Prostate gland (tissue), 2 donors: ENCODE results near the gene RXRA. TPM values are rescaled to one million over a fixed set of nuclear protein-coding genes. Genes with fewer than 3 reads are reported as not detected.

Experiments
- DNase-seq: peaks from one replicate; pipeline ENCODE4 v3.0.0-alpha.2; 2019; ENCODE audit warnings: low spot score
- H3K27ac ChIP-seq, 2 donors: fragments of 200-600 bp; sonication (generic); 2 replicates each; pipeline ENCODE4 v1.5.1; 2017 to 2019
- H3K27me3 ChIP-seq: fragments of 200-600 bp; sonication (generic); replicated peaks from 2 replicates; pipeline ENCODE4 v1.5.1; 2019; ENCODE audit not compliant: insufficient read depth
- H3K36me3 ChIP-seq, 2 donors: fragments of 200-600 bp; sonication (generic); 1 replicate in 1 of 2; 2 replicates in 1 of 2; pipeline versions ENCODE4 v1.5.1 to v1.8.1; 2017 to 2019
- H3K4me1 ChIP-seq: fragments of 200-600 bp; sonication (generic); replicated peaks from 2 replicates; pipeline ENCODE4 v1.5.1; 2019
- H3K4me3 ChIP-seq, 2 donors: fragments of 200-600 bp; sonication (generic); 2 replicates each; pipeline ENCODE4 v1.5.1; 2017 to 2019
- H3K9me3 ChIP-seq: fragments of 200-600 bp; sonication (generic); 2 replicates; pipeline ENCODE4 v1.5.1; 2017
- POLR2A ChIP-seq: fragments of 450-650 bp; IDR thresholded peaks from one replicate; pipeline ENCODE4 v1.6.1; 2016; ENCODE audit warnings: antibody characterized with exemption, mild to moderate bottlenecking
- POLR2AphosphoS5 ChIP-seq: sonication (generic); formaldehyde crosslinking; IDR thresholded peaks from one replicate; pipeline ENCODE4 v1.6.1; 2017; ENCODE audit warnings: antibody characterized with exemption
- WGBS: methylation state at CpG from one replicate; pipeline ENCODE4 v1.1.5; 2018; 5-methylcytosine and 5-hydroxymethylcytosine counted together
- intact Hi-C: fragments of 100-400 bp; cut with DNase I; formaldehyde crosslinking; loops from one replicate; pipeline ENCODE4 v1.14.2; 2022
- total RNA-seq, 2 donors: library from RNA; depleted of rRNA; stranded (reverse); fragments of >200 nt; gene quantifications; one replicate each; pipeline ENCODE4 v1.1.0, GENCODE V29; 2016
- TF ChIP-seq, protein P1 (sequence below), 4 experiments: fragments of 200-600 bp in 2 of 4; fragments of 450-650 bp in 2 of 4; sonication (generic) in 2 of 4; IDR thresholded peaks; 1 replicate in 3 of 4; 2 replicates in 1 of 4; pipeline ENCODE4 v1.5.1; 2016 to 2019; ENCODE audit warnings: antibody characterized with exemption in 4 of 4, mild to moderate bottlenecking in 2 of 4, moderate library complexity in 2 of 4

RXRA gene
- total RNA-seq, 2 donors from 2014 or later = 69.5 to 84.1 TPM

DNA sequence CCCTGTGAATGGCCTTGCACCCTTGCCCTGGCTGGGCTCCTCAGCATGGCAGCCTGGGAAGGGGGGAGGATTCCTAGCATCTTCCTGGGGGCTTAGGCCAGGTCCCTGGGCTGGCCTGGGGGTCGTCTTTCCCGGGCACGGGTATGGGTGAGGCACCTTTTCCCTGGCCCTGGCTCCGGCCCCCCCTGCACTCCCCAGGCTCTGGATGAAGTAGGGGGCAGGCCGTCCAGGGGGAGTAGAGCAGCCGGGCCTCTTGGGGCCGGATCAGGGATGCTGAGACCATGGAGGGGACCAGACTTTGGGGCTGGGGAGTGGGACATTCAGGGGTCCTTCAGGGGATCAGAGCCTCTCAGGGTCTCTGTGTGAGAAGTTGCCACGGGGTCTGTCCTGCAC is 6.6 kb downstream of the RXRA start:
- 64% methylated on average over 8 of the region's 8 CpGs for WGBS
- Histone ChIP-seq H3K36me3 (no peaks in the 10 kb centered on the region), H3K4me1 (peaks cover 42% of the 10 kb centered on the region), H3K27me3 (no peaks in the 10 kb centered on the region), H3K4me3 (no peak overlapping the region), H3K9me3 (no peaks in the 10 kb centered on the region), H3K27ac (no peak overlapping the region)
- intact Hi-C loops = no loop called here
- TF ChIP-seq POLR2A (no peak), POLR2AphosphoS5 (no peak)
- TF ChIP-seq, protein P1, sequence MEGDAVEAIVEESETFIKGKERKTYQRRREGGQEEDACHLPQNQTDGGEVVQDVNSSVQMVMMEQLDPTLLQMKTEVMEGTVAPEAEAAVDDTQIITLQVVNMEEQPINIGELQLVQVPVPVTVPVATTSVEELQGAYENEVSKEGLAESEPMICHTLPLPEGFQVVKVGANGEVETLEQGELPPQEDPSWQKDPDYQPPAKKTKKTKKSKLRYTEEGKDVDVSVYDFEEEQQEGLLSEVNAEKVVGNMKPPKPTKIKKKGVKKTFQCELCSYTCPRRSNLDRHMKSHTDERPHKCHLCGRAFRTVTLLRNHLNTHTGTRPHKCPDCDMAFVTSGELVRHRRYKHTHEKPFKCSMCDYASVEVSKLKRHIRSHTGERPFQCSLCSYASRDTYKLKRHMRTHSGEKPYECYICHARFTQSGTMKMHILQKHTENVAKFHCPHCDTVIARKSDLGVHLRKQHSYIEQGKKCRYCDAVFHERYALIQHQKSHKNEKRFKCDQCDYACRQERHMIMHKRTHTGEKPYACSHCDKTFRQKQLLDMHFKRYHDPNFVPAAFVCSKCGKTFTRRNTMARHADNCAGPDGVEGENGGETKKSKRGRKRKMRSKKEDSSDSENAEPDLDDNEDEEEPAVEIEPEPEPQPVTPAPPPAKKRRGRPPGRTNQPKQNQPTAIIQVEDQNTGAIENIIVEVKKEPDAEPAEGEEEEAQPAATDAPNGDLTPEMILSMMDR (IDR thresholded peaks at IDR 0.05) = no peak
- no peak for DNase-seq

DNA sequence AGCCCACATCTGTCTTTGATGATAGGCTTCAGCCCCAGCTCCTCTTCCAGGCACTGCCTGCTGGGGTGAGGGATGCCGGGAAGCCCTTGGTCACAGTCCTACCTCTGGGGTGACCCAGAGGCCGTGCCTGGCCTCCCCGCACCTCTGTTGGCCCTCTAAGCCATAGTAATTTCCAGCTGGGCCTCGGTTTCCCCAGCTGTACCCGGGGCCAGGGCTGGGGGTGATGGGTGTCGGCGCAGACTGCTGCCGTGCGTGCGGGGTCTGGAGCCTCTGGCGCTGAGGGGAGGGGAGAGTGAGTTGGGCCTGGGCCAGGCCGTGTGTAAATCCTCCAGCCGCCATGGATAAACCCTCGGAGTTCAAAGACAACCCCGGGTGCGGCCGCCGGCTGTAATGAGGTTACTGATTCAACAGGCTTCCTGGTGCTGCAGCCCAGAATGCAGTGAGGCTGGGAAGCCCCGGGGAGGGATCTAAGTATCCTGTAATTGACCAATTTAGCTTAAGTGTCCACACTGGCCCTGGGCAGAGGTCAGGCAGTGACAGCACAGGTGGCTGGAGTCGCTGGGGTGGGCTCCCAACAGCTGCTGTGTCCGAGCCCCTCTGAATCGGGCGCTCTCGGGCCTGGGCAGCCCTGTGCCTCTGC is 7.1 kb downstream of the RXRA start:
- intact Hi-C loops = no loop called here

DNA sequence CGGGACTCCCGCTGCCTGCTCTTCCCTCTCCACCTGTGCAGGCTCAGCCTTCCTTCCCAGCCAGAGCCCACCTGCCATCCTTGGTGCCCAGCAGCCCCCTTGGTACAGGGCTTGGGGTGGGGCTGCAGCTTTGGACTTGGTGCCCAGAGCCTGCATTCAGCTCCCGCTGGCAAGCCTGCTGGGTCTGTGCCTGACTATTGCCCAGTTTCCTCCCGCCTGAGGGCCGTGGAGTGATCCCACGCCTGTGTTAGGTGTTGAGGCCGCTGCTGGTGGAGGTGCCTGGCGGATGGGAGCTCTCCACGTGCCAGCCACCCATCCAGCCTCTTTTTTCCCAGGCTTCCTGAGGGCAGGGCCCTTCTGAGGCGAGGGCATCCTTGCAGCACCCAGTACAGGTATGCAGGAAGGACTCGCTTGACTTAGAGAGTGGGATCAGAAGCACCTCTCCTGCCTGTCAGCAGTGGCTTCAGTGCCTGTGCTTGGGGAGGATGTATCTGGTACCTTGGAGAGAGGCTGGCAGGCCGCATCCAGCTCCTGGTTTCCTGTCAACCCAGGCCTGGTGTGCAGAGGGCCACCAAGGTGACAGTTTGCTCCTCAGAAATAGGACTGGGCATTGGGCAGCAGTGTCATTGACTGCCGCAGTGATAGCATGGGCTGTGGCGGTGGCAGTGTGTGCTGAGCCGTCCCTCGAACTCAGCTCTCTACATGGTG is 7.8 kb downstream of the RXRA start:
- Histone ChIP-seq H3K27me3 (no peaks in the 10 kb centered on the region), H3K9me3 (no peaks in the 10 kb centered on the region), H3K4me1 (peaks cover 47% of the 10 kb centered on the region), H3K36me3 (no peaks in the 10 kb centered on the region), H3K27ac (no peak overlapping the region), H3K4me3 (no peak overlapping the region)
- intact Hi-C loops = no loop called here
- TF ChIP-seq POLR2A (no peak), POLR2AphosphoS5 (no peak)
- TF ChIP-seq, protein P1 (IDR thresholded peaks at IDR 0.05) = no peak
- WGBS = 80% methylated on average over 16 of the region's 16 CpGs
- no peak for DNase-seq

More for the DNA sequence above, 7.1 kb downstream of the RXRA start:
- WGBS = 48% methylated on average over 24 of the region's 24 CpGs
- Histone ChIP-seq H3K4me1 (peaks cover 42% of the 10 kb centered on the region), H3K36me3 (no peaks in the 10 kb centered on the region), H3K9me3 (no peaks in the 10 kb centered on the region), H3K27ac (no peak overlapping the region), H3K27me3 (no peaks in the 10 kb centered on the region), H3K4me3 (no peak overlapping the region)
- no peak for DNase-seq
- TF ChIP-seq, protein P1 (IDR thresholded peaks at IDR 0.05) = no peak
- TF ChIP-seq POLR2A (no peak), POLR2AphosphoS5 (no peak)

DNA sequence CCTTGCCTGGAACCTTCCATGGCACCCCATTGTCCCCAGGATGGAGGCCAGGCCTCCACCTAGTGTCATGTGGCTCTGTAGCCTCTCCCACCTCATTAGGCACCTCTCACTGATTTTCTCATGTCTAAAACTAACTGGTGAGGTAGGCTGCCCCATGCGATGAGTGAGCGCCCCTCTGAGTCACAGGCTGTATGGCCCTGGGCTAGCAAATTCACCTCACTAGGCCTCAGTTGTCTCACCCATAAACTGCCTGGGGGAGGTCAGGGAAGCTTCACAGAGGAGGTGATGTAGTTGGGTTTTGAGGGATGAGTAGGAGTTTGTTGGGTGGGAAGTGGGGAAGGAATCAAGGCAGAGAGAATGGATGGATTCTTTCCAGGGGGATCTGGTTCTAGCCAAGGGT is 8.8 kb downstream of the RXRA start:
- Histone ChIP-seq H3K27ac (no peak overlapping the region), H3K36me3 (no peaks in the 10 kb centered on the region), H3K9me3 (no peaks in the 10 kb centered on the region), H3K4me3 (no peak overlapping the region), H3K27me3 (no peaks in the 10 kb centered on the region), H3K4me1 (peaks cover 38% of the 10 kb centered on the region)
- DNase-seq = no peak
- intact Hi-C loops = no loop called here
- 96% methylated on average over 2 of the region's 2 CpGs for WGBS
- TF ChIP-seq, protein P1 (IDR thresholded peaks at IDR 0.05) = no peak
- no peak for TF ChIP-seq POLR2A
- no peak for TF ChIP-seq POLR2AphosphoS5
